Medulla oblongata (tissue), 1 donor: ENCODE measurements around the gene SEC24A.
"Not testable (repeated sequence)": the region's sequence is repeated elsewhere in the genome, so short reads cannot be mapped to it uniquely, and the experiment has no call there.

ENCODE experiments used
- DNase-seq: peaks from one replicate; pipeline ENCODE4 v3.0.0-alpha.2; 2015; ENCODE audit errors: extremely low spot score

SEC24A gene

GRCh38 chr5:134649163-134649835 lies 714 bp downstream of the SEC24A start:
- no peak for DNase-seq

GRCh38 chr5:134650660-134651059 lies 2.1 kb downstream of the SEC24A start:
- DNase-seq = not testable (repeated sequence)

GRCh38 chr5:134651531-134651930 lies 2.9 kb downstream of the SEC24A start:
- no peak for DNase-seq

- no peak for DNase-seq
These were observed 8.1 kb downstream of the SEC24A start for GRCh38 chr5:134656690-134657089.

- no peak for DNase-seq
These were observed 10.9 kb downstream of the SEC24A start for GRCh38 chr5:134659456-134659855.

- DNase-seq = no peak
These were observed 11.3 kb downstream of the SEC24A start for GRCh38 chr5:134659922-134660321.

- DNase-seq = no peak
These were observed 14.4 kb downstream of the SEC24A start for GRCh38 chr5:134662971-134663370.

GRCh38 chr5:134664448-134664847 lies 15.9 kb downstream of the SEC24A start:
- DNase-seq = no peak

GRCh38 chr5:134673546-134673945 lies 25.0 kb downstream of the SEC24A start:
- not testable (repeated sequence) for DNase-seq

- DNase-seq = not testable (repeated sequence)
These were observed 28.8 kb downstream of the SEC24A start for GRCh38 chr5:134677357-134677756.

GRCh38 chr5:134690144-134690543 lies 41.6 kb downstream of the SEC24A start:
- not testable (repeated sequence) for DNase-seq

GRCh38 chr5:134692722-134693121 lies 44.1 kb downstream of the SEC24A start:
- no peak for DNase-seq

- no peak for DNase-seq
These were observed 59.7 kb downstream of the SEC24A start for GRCh38 chr5:134708301-134708700.

GRCh38 chr5:134714120-134714519 lies 65.5 kb downstream of the SEC24A start:
- DNase-seq = no peak

GRCh38 chr5:134714541-134714940 lies 66.0 kb downstream of the SEC24A start:
- no peak for DNase-seq

- DNase-seq = not testable (repeated sequence)
These were observed 66.9 kb downstream of the SEC24A start for GRCh38 chr5:134715466-134715865.

GRCh38 chr5:134724872-134725271 lies 76.3 kb downstream of the SEC24A start:
- no peak for DNase-seq

GRCh38 chr5:134732819-134733218 lies 84.2 kb downstream of the SEC24A start:
- DNase-seq = no peak

- DNase-seq = no peak
These were observed 86.7 kb downstream of the SEC24A start for GRCh38 chr5:134735243-134735642.

- no peak for DNase-seq
These were observed 87.7 kb downstream of the SEC24A start for GRCh38 chr5:134736173-134736812.

GRCh38 chr5:134738133-134738962 lies 89.8 kb downstream of the SEC24A start, which contains the start of gene CAMLG:
Gene CAMLG, plus strand, starts transcription at chr5:134738548. Its CDS starts 73 bp downstream, at chr5:134738621.
- peak; percentile 98 for DNase-seq

- peak; percentile 37 for DNase-seq
These were observed 90.5 kb downstream of the SEC24A start for GRCh38 chr5:134738963-134739661.
